Mucosa of gallbladder (tissue), 1 donor: Measurements from ENCODE around the gene SLC24A4. TPM values are rescaled to one million over a fixed set of nuclear protein-coding genes. Genes with fewer than 3 reads are reported as not detected.

Experiments used
- DNase-seq: peaks from one replicate; pipeline ENCODE4 v3.0.0-alpha.2; 2020; ENCODE audit warnings: low spot score
- total RNA-seq: library from RNA; stranded (reverse); gene quantifications from one replicate; pipeline ENCODE4 v1.2.1, GENCODE V29; 2021
- donor health status: DM: no; HTN: no; CAD: no.

SLC24A4 gene
- total RNA-seq, 1 donor from 2014 or later = 1.8 TPM

DNA sequence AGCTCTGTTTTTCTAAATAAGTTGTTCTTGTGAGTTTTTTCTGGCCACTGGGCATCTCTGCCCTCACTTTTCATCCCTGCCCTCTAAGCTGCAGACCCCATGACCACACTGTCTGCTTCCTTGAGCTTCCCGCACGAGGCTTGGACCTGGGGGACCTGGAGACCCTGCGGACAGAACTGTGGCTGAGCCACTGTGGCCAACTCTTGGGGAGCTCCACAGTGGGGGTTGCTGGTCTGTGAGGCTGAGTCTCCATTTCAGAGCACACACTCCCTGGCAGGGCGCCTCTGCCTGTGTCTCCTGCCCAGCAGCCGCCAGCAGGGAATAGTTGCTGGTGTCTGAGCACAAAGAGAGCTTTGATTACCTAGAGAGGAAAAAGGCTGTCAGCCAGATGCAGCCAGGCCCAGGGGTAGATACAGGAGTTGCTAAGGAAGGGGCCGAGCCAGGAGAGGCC, 177.6 kb downstream of the SLC24A4 start:
- DNase-seq = no peak

GRCh38 chr14:92501891-92502351, 179.0 kb downstream of the SLC24A4 start:
- no peak for DNase-seq

GRCh38 chr14:92502541-92503286, 179.7 kb downstream of the SLC24A4 start:
- no peak for DNase-seq

DNA sequence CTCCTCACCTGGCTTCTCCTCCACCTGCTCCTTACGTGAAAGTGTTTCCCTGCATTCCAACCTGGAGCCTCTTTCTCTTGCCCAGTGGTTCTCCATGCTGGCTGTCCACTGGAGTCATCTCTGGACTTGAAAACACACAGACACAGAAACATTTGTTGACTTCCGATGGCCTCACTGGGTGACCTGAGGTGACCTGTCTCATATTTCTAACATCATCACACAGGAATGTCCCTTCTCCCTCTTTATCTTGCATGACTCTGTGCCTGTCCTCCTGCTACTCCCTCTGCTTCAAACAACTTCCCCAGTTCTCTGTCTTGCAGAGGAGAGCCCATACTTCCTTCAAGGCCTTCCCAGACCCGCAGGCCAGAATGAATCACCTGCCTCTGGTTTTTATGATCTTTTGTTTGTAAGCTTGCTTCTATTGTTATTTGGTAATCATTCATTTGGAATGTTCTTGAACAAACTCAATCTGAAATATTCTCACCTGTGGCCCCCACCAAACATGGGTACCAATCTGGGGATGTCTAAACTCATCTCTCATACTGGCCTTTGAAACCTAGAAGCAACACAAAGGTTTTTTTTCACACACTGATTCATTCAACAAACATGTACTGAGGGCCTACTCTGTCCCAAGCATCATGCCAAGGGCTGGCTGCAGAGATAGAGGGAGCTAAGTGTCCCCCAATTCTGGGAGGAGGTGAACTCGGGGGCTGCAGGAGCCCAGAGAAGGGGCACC, 181.0 kb downstream of the SLC24A4 start:
- no peak for DNase-seq

- DNase-seq = no peak
Observed at GRCh38 chr14:92505826-92506225, 182.9 kb downstream of the SLC24A4 start.

DNA sequence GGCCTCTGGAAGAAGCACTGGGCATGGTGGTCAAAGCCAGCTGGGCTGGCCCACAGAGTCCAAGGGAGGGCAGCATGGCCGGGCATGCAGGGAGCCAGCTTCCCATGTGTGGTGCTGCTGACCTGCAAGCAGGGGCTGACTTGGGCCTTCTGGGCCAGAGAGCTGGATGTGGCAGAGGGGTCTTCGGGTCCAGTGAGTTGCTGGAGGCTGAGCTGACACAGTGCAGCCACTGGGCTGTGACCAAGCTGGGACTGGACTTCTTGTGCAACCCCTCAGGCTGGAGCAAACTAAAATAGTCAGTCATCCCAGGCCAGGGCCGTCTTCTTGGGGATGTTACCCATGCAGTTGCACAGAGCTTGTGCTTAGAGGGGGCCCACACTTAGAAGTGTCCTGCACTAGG, 183.3 kb downstream of the SLC24A4 start:
- no peak for DNase-seq

GRCh38 chr14:92507174-92507768, 184.3 kb downstream of the SLC24A4 start:
- no peak for DNase-seq

GRCh38 chr14:92510972-92511371, 188.0 kb downstream of the SLC24A4 start:
- no peak for DNase-seq

- DNase-seq = no peak
Observed at GRCh38 chr14:92511453-92512238, 188.7 kb downstream of the SLC24A4 start.

DNA sequence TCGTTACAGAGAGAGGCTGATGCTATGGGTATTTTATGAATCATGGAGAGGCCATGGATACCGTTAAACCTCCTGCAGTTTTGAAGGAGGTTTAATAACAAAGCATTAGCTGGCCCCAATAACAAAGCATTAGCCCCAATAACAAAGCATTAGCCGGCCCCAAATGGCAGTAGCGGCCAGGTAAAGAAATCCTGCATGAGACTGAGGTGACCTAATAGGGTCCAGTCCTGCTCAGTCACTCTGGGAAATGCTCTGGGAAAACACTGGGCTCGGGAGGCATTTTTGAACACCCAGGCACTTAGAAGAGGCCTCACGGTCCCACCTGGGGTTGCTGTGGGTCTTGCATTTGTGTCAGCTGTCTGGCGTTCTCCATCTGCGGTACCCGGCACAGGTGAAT, 189.8 kb downstream of the SLC24A4 start:
- DNase-seq = no peak

GRCh38 chr14:92513204-92513965, 190.4 kb downstream of the SLC24A4 start, which contains the start of gene RIN3:
TSS of gene RIN3 (plus strand) at chr14:92513781. CDS start at chr14:92513933, 152 bp downstream.
- no peak for DNase-seq

DNA sequence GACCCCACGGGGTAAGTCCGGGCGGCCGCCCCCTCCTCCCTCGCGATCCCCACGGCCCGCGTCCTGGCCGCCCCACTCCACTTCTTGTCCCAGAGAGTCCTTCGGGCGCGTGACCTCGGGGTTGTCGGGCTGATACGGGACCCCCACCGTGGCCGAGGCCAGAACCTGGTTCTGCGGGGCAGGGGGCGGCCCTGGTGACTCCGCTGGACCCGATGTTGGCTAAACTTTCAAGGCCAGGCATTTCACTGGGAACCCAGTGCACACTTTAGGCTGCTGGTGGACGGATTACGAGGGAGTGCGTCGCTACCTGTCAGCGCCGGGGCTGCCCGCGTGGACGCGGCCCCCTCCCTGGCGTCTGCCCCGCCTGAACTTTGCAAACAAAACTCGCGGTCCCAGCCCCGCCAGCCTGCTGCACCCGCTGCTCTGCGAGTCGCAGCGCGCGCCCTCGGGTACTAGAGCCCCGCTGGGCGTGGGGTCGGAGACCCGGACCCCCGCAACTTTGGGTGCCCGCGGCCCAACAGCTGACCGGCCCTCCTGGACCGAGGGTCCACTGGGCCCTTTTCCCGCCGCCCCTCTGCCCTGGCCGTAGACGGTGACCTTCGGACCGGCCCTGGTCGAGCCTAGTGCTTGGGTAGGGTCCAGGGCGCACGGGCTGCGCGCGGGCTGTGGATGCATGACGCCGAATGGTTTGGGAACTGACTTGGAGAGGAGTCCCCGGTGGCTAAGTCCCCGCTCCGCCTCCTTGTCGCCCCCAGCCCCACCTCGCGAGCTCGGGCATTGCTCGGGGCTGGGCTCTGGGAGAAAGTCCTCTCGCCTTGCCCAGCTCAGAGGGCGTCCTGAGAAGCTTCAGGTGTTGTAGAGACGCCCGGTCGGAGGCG, 191.2 kb downstream of the SLC24A4 start:
- no peak for DNase-seq

DNA sequence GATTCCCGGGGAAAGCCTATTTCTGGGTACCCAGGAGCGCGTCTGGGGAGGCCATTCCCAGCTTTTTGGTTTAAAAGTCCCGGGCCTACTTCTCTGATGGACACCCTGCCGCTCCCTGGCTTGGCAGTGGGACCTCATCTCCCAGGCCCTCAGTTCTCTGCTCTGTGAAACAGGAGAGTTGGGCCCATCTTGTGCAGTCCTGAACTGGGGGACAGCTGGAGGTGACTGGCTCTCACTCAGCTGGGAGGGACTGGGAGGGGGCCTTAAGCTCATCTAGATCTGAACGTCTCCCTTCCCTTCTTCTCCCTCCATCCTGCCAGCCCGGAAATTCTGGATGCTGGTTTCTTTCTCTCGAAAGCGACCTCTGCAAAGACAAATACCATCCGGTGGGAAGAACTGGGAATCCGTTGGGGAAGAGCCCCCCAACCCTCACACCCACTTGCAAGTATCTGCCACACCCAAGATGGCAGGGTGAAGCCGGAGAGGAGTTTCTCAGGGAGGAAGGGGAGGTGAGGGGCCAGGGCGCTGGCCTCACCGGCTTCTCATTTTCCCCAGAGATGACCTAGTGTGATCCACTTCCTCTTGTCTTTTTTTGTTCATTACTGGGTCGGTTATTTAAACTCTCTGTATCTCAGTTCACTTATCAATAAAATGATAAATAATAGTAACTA, 192.0 kb downstream of the SLC24A4 start:
- DNase-seq = no peak

DNA sequence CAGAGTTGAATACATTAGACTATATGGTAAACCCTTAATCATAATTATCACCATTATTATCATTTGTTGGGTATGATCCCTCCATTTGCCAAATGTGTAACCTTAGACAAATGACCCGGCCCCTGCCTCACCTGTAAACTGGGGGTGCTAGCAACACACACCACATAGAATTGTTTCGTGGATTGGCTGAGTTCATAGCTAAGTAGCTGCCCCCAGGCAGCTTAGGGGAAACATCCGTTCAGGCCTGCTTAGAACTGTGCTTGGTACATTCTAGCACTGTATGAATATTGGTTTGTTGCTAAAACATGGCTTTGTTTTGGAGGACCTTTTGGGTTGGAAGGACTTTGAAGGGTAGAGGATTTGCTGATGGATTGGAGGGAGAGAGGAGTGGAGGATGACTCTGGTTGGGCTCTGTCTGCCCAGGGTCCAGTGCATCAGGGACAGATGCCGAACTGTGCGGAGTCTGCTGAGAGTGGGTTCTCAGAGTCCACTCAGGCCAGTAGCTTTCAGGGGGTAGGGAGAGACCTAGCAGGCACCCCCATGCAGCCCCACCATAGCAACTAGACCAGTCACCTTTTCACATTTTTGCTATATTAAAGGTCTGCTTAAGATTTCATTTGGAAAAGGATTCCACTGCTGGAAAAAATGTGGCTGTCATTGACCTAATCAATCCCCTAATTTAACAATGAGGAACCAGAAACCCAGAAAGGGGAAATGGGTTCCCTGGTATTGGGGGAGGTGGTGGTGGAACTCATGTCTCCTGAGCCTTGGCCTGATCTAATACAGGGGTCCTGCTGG, 192.8 kb downstream of the SLC24A4 start:
- no peak for DNase-seq

DNA sequence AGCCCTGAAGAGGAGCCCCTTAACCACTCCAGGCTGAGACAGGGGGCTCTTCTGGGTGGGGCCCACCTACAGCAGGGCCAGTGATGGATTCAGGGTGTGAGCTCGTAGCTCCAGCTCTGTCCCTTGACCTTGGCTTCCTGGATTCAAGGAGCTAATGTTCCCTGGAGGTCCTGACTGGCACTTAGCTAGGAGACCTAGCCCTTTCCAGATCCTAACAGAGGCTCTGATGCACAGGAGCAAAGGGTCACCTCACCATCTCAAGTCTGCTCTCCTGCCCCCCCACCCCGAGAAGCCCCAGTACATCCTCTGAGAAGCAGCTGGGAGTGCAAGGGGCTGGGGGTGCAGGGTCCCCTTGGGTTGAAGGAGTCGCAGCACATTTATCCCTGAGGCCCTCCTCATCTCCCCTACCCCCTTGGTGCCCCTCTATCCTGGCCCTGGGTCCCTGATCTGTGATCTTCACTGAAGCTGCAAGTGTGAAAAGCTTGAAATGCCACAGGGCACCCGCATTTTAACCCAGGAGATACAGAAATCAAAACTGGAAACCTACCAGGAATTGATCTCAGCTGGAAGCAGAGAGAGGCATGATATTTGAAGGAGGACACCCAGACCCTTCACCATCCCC, 193.5 kb downstream of the SLC24A4 start:
- no peak for DNase-seq

- no peak for DNase-seq
Observed at GRCh38 chr14:92516966-92517506, 194.1 kb downstream of the SLC24A4 start.

DNA sequence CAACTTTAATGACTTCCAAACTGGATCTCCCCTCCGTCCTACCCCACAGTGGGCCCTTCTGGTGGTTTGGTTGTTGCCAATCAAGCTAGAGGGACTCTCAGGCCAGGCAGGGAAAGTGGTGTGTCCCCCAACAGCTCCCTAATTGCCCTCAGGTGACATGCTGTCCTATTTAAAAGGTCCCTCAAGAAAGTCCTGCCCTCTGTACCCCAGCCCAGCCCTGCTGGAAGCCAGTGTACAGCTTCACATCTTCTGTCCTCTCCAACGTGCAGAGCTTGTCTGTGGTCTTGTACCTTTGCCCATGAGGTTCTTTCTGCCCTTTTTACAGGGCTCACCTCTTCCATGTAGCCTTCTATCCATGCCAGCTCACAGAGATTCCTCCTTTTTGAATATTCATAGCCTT, 194.8 kb downstream of the SLC24A4 start:
- no peak for DNase-seq
